GM19238 (cell line): Measurements from ENCODE around the gene SORBS1.
"Not testable (repeated sequence)": the region's sequence is repeated elsewhere in the genome, so short reads cannot be mapped to it uniquely, and the experiment has no call there.

ENCODE experiments used
- DNase-seq: peaks from one replicate; pipeline ENCODE4 v3.0.0; 2011; ENCODE audit warnings: low spot score; ENCODE audit not compliant: insufficient read length

Gene SORBS1

GRCh38 chr10:95493862-95494261, 67.3 kb downstream of the SORBS1 start:
- DNase-seq, result no peak

GRCh38 chr10:95487994-95488393, 73.2 kb downstream of the SORBS1 start:
- no peak for DNase-seq

DNA sequence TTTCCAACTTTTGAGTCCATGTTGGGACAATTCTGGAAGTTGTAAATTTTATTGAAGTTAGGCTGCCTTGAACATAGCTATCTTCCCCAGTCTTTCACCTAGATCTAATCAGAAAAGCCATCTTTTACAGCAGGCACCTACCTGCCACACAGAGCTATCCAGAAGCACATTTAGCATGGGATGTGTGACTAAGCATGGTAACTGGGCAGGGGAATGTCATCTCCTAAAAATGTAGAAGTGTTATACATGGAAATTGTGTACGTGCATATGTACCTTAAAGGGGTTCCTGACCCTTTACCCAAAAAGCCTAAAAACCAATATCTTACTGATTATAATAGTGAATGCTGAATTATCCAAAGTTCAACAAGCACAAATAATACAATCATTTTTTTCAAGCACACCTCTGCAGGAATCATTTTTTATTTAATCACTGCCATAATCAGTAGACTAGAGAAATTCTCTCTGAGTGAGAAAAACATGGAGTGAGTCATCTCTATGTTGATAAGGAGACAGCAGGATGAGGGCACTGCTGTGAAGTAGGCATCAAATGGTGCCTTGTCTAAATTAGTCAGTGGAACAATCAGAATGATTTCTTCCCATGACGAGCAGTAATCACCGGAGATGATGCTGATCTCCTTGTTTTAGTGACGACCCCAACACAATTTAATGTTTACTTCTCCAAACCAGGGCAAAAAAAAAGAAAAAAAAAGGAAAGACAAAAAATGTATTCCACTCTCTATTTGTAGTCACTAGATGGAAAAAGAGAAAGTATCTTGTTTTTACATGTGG, 75.9 kb downstream of the SORBS1 start:
- no peak for DNase-seq

GRCh38 chr10:95482501-95483233, 78.5 kb downstream of the SORBS1 start:
- no peak for DNase-seq

- DNase-seq, result no peak
These were observed 80.2 kb downstream of the SORBS1 start for GRCh38 chr10:95480901-95481491.

DNA sequence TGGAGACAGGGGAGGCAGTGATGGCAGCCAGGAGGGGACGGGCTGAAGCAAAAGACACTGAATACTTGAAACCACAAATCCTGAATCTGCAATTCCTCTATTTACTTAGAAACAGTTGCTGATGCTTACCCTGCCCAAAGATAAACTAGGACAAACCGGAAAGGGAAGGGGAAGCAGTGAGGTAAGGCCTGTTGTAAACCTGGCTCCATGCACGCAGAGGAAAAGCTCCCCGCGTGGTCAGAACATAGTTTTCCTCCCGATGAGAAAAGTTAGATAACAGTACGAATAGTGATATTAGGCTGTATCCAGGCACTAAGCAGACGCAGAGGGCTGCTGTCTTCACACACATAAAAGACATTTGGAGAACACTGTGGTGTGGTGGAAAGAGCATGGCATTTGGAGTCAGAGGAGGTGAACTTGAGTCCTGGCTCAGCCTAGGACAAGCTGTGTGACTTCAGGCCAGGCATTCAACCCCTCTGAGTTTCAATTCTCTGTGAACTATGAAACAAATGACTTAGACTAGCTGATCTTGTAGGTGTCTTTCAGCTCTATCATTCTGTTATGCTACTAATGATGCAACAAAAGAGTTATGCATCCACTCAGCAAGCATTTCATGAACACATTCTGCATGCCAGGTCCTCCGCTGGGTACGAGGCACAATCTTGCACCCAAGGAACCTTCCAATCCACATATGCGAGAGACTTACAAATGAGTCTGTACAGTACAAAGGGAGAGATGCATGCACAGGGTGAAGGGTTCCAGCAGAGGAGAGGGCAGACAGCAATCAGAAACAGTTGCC, 80.9 kb downstream of the SORBS1 start:
- no peak for DNase-seq

DNA sequence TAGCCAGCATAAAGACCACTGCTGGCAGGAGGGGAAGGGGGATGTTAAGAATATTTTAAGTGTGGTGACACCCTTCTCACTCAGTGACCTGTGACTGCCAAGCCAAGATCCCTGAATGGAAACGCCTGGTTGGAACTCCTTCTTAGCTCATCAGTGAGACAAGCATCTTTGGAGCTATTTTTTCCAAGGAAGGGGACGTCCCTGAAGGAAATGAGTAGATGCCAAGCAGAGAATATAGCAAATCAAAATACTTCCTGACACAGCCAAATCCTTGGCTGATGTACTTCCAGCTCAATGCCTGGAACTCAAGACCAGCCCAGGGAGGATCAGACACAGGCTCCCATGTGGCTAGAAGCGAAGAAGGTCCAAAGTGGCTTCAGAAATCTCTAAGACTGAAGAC, 82.2 kb downstream of the SORBS1 start:
- DNase-seq, result no peak

DNA sequence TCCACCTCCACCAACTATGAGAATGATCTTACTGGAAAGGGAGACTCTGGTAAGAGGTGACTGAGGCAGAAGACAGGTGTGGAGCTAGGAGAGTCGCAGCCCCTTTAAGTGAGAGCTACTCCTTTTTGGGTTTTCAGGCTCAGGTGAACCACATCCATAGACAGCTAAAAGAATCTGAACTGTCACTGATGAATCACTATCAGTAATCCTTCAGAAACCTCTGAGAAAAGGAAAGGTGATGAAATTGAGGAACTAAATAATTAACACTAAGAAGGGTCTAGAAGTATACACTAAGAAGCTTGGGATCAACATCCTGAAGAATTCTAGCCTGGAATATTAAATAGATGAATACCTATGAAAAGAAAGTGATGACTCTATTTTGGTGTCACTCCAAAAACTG, 83.0 kb downstream of the SORBS1 start:
- DNase-seq, result no peak

DNA sequence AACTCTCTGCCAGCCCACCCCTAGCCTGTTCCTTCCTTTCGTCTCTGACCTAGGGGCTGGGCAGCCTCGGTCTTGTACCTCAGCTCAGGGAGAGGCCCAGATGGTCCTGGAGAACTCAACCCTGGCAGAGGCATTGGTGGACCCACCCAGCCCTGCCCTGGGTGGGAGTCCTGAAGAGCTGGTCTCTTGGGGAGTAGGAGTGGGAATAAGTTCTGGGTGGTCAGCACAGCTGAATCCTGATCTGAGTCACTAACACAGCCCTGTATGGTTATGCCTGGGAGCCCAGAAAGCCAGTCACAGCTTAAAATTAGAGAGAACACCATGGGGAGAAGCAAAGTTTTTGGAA, 84.0 kb downstream of the SORBS1 start:
- no peak for DNase-seq

DNA sequence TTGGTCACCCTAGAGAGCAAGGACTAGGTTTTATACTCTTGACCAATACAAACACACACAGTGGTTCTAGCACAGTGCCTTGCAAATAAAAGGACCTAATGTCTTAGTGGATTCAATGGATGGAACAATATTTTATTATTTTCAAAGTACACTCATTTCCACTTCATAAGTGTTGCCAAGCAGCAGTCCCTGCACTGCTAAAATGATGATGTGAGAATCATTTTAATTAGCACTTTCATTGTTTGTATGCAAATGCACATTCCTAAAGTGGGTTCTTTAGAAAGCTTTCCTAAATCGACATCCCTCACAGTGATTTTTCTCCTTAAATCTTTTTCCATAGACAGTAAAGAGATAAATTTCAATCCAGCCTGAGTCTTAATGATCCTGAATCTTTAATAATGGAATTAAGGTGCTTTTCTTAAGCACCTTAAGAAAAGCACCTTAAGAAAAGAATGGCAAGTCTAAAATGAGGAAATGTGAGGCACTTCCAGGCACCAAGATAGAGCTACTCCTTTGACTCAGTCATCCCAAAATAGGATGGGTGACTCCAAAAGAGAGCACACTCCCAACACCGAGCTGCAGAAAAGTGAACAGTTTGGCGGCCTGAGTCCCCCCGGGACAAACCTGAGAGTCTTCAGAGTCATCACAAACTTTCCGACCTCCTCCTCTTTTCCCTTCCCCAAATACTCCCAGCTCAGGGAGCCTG, 84.5 kb downstream of the SORBS1 start:
- no peak for DNase-seq

GRCh38 chr10:95475827-95476468, 85.2 kb downstream of the SORBS1 start:
- no peak for DNase-seq

GRCh38 chr10:95475003-95475383, 86.2 kb downstream of the SORBS1 start:
- no peak for DNase-seq

GRCh38 chr10:95474228-95475002, 86.8 kb downstream of the SORBS1 start:
- DNase-seq, result no peak

- no peak for DNase-seq
These were observed 88.7 kb downstream of the SORBS1 start for GRCh38 chr10:95472304-95473088.

DNA sequence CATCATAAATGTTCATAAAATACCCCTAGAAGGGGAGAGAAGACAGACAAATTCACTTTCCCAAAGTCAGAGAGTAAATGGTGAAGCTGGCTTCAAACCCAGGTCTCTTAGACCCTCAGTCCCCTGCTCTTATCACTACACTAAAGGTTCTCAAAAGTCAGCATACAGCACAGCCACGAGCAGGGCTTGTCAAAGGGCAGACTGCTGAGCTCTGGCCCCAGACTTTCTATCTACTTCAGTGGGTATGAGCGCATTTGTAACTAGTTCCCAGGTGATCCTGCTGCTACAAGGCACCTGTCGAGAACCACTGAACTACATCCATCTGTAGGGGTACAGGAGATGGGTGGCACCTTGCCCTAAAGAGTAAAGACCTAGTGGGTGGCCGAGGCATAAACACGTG, 91.5 kb downstream of the SORBS1 start:
- no peak for DNase-seq

DNA sequence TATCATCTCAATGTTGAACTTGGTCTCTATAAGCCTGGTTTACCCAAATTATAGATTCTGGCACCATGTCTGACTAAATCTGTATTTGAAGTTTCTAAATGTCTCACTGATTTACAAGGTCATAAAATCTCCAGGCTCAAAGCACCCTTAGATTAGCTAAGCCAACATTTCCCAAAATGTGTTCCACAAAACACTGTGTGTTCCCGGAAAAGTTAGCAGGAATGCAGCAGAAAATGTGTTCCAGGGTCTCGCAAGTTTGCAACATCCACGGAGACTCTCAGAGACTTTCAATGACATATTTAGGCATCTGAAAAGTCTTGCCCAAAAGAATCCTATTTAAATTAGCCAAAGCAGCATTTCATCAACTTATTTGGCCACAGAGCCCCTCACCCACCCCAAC, 91.9 kb downstream of the SORBS1 start:
- no peak for DNase-seq

GRCh38 chr10:95467642-95468041, 93.5 kb downstream of the SORBS1 start:
- DNase-seq, result not testable (repeated sequence)

- no peak for DNase-seq
These were observed 94.0 kb downstream of the SORBS1 start for GRCh38 chr10:95467162-95467599.

GRCh38 chr10:95466436-95466835, 94.7 kb downstream of the SORBS1 start:
- no peak for DNase-seq
